Lower leg skin (tissue), 3 donors: Measurements from ENCODE around the gene RIOK3.

Experiments used
- CTCF ChIP-seq, 3 donors: fragments of 450-650 bp; IDR thresholded peaks; one replicate each; pipeline ENCODE4 v1.5.1; 2016; ENCODE audit warnings: antibody characterized with exemption in 3 of 3, mild to moderate bottlenecking in 3 of 3, moderate library complexity in 2 of 3
- POLR2A ChIP-seq, 2 donors: fragments of 450-650 bp; IDR thresholded peaks; one replicate each; pipeline ENCODE4 v1.6.1; 2016 to 2017; ENCODE audit warnings: antibody characterized with exemption in 2 of 2, mild to moderate bottlenecking in 1 of 2, moderate library complexity in 1 of 2

- TF ChIP-seq CTCF (IDR thresholded peaks at IDR 0.05), result no peak
- TF ChIP-seq POLR2A (IDR thresholded peaks at IDR 0.05), result no peak
These were observed 26.9 kb downstream of the RIOK3 start for GRCh38 chr18:23479829-23480505.
